HepG2 (cell line): ENCODE results near the gene SYNGAP1. TPM values are rescaled to one million over a fixed set of nuclear protein-coding genes. Genes with fewer than 3 reads are reported as not detected.

ENCODE experiments used
- AKAP8 ChIP-seq: sonication (generic); formaldehyde crosslinking; IDR thresholded peaks from 2 replicates; pipeline ENCODE4 v1.5.1; 2020; ENCODE audit warnings: mild to moderate bottlenecking, missing genetic modification reagents
- BRCA1 ChIP-seq: sonication (generic); formaldehyde crosslinking; IDR thresholded peaks from 2 replicates; pipeline ENCODE4 v1.4.0; 2020; ENCODE audit warnings: missing genetic modification reagents
- CCDC6 ChIP-seq: sonication (generic); formaldehyde crosslinking; IDR thresholded peaks from 2 replicates; pipeline ENCODE4 v1.8.1; 2022; ENCODE audit warnings: mild to moderate bottlenecking, missing genetic modification reagents, moderate library complexity
- DNMT3B ChIP-seq: conservative IDR thresholded peaks from 2 replicates; pipeline ENCODE4 v1.6.1; 2016; ENCODE audit warnings: missing biosample characterization, control low read depth
- HCFC1 ChIP-seq: fragments of 150-350 bp; IDR thresholded peaks from 2 replicates; pipeline ENCODE4 v1.6.1; 2014; ENCODE audit warnings: low read depth, low read length
- IRF2 ChIP-seq: IDR thresholded peaks from 2 replicates; pipeline ENCODE4 v1.6.1; 2018; ENCODE audit warnings: missing genetic modification reagents, missing compliant biosample characterization
- PITX1 ChIP-seq: sonication (generic); formaldehyde crosslinking; IDR thresholded peaks from 2 replicates; pipeline ENCODE4 v1.5.1; 2020; ENCODE audit warnings: mild to moderate bottlenecking, missing genetic modification reagents
- SP2 ChIP-seq: sonication (generic); formaldehyde crosslinking; IDR thresholded peaks from 2 replicates; pipeline ENCODE4 v1.5.1; 2020; ENCODE audit warnings: mild to moderate bottlenecking, missing genetic modification reagents
- TBP ChIP-seq: sonication (generic); formaldehyde crosslinking; IDR thresholded peaks from 2 replicates; pipeline ENCODE4 v1.5.0; 2020; ENCODE audit warnings: missing genetic modification reagents
- ZEB1 ChIP-seq: IDR thresholded peaks from 2 replicates; pipeline ENCODE4 v1.6.1; 2012; ENCODE audit warnings: mild to moderate bottlenecking, low read depth, inconsistent platforms; ENCODE audit not compliant: insufficient replicate concordance
- ZMYM4 ChIP-seq: sonication (generic); formaldehyde crosslinking; IDR thresholded peaks from 2 replicates; pipeline ENCODE4 v1.8.1; 2023; ENCODE audit warnings: mild to moderate bottlenecking, missing genetic modification reagents
- ZNF329 ChIP-seq: sonication (generic); formaldehyde crosslinking; IDR thresholded peaks from 2 replicates; pipeline ENCODE4 v1.9.0; 2021; ENCODE audit warnings: low read depth, mild to moderate bottlenecking, missing genetic modification reagents
- ZNF337 ChIP-seq: sonication (generic); formaldehyde crosslinking; IDR thresholded peaks from 2 replicates; pipeline ENCODE4 v1.5.1; 2020; ENCODE audit warnings: missing genetic modification reagents, low read depth, mild to moderate bottlenecking, borderline replicate concordance
- ZNF557 ChIP-seq: sonication (generic); formaldehyde crosslinking; IDR thresholded peaks from 2 replicates; pipeline ENCODE4 v1.4.0; 2020; ENCODE audit warnings: missing genetic modification reagents
- ZNF558 ChIP-seq: sonication (generic); formaldehyde crosslinking; IDR thresholded peaks from 2 replicates; pipeline ENCODE4 v1.9.0; 2022; ENCODE audit warnings: mild to moderate bottlenecking, missing genetic modification reagents, borderline replicate concordance
- ZNF75D ChIP-seq: sonication (generic); formaldehyde crosslinking; IDR thresholded peaks from 2 replicates; pipeline ENCODE4 v1.8.1; 2023; ENCODE audit warnings: missing genetic modification reagents, mild to moderate bottlenecking, borderline replicate concordance
- polyA plus RNA-seq, 8 experiments: library from polyadenylated mRNA; depleted of rRNA in 3 of 8; stranded (reverse) in 7 of 8; unstranded in 1 of 8; fragments of >200 nt; fragmentation: Illumina TruSeq in 4 of 8; extraction: Trizol in 4 of 8; gene quantifications; 2 replicates each; pipeline versions ENCODE4 v1.2.1 to v1.2.3, GENCODE V29; 2011 to 2016; ENCODE audit warnings: low read depth in 4 of 8, missing spikeins in 1 of 8, mixed read lengths in 1 of 8; ENCODE audit not compliant: insufficient read depth in 1 of 8
- total RNA-seq, 5 experiments: library from RNA; depleted of rRNA; stranded (reverse); fragments of >200 nt; fragmentation: Illumina TruSeq; extraction: Trizol; gene quantifications; 2 replicates each; pipeline ENCODE4 v1.2.3, GENCODE V29; 2016; ENCODE audit warnings: low read depth in 1 of 5
- TF ChIP-seq, protein P1 (sequence below): sonication (generic); formaldehyde crosslinking; IDR thresholded peaks from 2 replicates; pipeline ENCODE4 v1.5.1; 2020; ENCODE audit warnings: mild to moderate bottlenecking, moderate library complexity, missing genetic modification reagents
- TF ChIP-seq, protein P2 (sequence below): sonication (generic); formaldehyde crosslinking; IDR thresholded peaks from 2 replicates; pipeline ENCODE4 v1.5.0; 2020; ENCODE audit warnings: mild to moderate bottlenecking, low read depth, missing genetic modification reagents, borderline replicate concordance
- TF ChIP-seq, protein P3 (sequence below): sonication (generic); formaldehyde crosslinking; IDR thresholded peaks from 2 replicates; pipeline ENCODE4 v1.4.0; 2020; ENCODE audit warnings: low read depth, missing genetic modification reagents
- TF ChIP-seq, protein P4 (sequence below): sonication (generic); formaldehyde crosslinking; IDR thresholded peaks from 2 replicates; pipeline ENCODE4 v1.5.1; 2020; ENCODE audit warnings: mild to moderate bottlenecking, missing genetic modification reagents, borderline replicate concordance

The SYNGAP1 gene
- total and polyA plus RNA-seq, 2 of the 13 experiments (the other 11 are each of a cell fraction or from before 2014, with no cell fraction given) = 0.75 to 1.1 TPM

DNA sequence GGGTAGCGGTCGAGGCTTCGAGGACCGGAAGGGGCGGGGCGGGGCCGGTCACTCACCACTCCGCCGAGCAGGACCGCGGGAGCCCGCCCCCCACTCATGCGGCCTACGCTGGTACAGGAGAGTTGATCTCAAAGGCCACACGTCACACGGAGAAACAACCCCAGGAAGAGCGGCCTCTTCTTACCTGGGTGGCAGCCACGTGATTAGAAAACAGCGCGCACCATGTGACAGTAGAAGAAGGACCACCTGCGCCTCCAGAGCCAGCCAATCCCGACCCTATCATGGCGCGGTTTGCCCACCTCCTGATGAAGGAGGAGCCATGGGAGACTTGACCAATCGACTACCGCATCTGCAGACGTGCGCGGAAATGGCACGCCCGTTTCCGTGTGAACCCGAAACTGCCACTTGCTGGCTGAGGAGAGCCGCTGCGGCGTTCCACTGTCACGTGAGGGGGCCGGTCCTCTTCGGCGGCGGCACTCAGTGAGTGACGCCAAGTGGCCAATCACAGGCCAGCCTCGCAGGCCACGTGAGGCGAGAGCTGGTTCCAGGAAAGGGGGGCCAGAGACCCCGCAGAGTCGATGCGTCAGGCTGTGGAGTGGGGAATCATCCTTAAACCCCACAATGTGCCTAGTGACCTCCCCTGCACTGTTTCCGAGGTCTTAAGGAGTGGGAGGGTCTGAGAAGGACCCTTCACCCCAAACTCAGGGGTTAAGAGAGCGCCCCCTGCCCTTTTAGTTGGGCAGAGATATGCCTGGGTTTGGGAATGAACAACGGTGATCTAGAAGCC is 1.8 kb upstream of the SYNGAP1 start, which contains the start of gene CUTA (continued):
- TF ChIP-seq, protein P1, sequence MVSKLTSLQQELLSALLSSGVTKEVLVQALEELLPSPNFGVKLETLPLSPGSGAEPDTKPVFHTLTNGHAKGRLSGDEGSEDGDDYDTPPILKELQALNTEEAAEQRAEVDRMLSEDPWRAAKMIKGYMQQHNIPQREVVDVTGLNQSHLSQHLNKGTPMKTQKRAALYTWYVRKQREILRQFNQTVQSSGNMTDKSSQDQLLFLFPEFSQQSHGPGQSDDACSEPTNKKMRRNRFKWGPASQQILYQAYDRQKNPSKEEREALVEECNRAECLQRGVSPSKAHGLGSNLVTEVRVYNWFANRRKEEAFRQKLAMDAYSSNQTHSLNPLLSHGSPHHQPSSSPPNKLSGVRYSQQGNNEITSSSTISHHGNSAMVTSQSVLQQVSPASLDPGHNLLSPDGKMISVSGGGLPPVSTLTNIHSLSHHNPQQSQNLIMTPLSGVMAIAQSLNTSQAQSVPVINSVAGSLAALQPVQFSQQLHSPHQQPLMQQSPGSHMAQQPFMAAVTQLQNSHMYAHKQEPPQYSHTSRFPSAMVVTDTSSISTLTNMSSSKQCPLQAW (CRISPR knock-in tag) = peak; percentile 84
- TF ChIP-seq ZNF337 (CRISPR knock-in tag) (peak; percentile 73; the same call in 1 of the 2 replicates), AKAP8 (CRISPR knock-in tag) (no peak), ZNF557 (peak; percentile 80; the same call in 1 of the 2 replicates), BRCA1 (peak; percentile 67; the same call in 1 of the 2 replicates), ZNF558 (peak; percentile 98), ZMYM4 (CRISPR knock-in tag) (peak; percentile 84), HCFC1 (peak; percentile 51), CCDC6 (no peak; the same call in 1 of the 2 replicates), ZNF329 (CRISPR knock-in tag) (peak; percentile 57; the same call in 1 of the 2 replicates), PITX1 (CRISPR knock-in tag) (no peak; the same call in 1 of the 2 replicates), SP2 (CRISPR knock-in tag) (peak; percentile 86), ZEB1 (peak; percentile 63), TBP (CRISPR knock-in tag) (no peak), IRF2 (CRISPR knock-in tag) (peak; percentile 66), ZNF75D (no peak), DNMT3B (CRISPR knock-in tag) (no peak; the same call in 1 of the 2 replicates)
- TF ChIP-seq, protein P2, sequence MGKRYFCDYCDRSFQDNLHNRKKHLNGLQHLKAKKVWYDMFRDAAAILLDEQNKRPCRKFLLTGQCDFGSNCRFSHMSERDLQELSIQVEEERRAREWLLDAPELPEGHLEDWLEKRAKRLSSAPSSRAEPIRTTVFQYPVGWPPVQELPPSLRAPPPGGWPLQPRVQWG (CRISPR knock-in tag) = no peak
- TF ChIP-seq, protein P3, sequence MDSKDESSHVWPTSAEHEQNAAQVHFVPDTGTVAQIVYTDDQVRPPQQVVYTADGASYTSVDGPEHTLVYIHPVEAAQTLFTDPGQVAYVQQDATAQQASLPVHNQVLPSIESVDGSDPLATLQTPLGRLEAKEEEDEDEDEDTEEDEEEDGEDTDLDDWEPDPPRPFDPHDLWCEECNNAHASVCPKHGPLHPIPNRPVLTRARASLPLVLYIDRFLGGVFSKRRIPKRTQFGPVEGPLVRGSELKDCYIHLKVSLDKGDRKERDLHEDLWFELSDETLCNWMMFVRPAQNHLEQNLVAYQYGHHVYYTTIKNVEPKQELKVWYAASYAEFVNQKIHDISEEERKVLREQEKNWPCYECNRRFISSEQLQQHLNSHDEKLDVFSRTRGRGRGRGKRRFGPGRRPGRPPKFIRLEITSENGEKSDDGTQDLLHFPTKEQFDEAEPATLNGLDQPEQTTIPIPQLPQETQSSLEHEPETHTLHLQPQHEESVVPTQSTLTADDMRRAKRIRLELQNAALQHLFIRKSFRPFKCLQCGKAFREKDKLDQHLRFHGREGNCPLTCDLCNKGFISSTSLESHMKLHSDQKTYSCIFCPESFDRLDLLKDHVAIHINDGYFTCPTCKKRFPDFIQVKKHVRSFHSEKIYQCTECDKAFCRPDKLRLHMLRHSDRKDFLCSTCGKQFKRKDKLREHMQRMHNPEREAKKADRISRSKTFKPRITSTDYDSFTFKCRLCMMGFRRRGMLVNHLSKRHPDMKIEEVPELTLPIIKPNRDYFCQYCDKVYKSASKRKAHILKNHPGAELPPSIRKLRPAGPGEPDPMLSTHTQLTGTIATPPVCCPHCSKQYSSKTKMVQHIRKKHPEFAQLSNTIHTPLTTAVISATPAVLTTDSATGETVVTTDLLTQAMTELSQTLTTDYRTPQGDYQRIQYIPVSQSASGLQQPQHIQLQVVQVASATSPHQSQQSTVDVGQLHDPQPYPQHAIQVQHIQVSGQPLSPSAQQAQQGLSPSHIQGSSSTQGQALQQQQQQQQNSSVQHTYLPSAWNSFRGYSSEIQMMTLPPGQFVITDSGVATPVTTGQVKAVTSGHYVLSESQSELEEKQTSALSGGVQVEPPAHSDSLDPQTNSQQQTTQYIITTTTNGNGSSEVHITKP (CRISPR knock-in tag) = 0 out of 2 replicates have a peak, but pooled peaks have one; percentile 57
- TF ChIP-seq, protein P4, sequence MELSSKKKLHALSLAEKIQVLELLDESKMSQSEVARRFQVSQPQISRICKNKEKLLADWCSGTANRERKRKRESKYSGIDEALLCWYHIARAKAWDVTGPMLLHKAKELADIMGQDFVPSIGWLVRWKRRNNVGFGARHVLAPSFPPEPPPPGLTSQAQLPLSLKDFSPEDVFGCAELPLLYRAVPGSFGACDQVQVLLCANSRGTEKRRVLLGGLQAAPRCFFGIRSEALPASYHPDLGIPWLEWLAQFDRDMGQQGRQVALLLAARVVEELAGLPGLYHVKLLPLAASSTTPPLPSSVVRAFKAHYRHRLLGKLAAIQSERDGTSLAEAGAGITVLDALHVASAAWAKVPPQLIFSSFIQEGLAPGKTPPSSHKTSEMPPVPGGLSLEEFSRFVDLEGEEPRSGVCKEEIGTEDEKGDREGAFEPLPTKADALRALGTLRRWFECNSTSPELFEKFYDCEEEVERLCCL (CRISPR knock-in tag) = no peak; the same call in 1 of the 2 replicates
